Measurements from ENCODE around the gene POMP. TPM values are rescaled to one million over a fixed set of nuclear protein-coding genes. Genes with fewer than 3 reads are reported as not detected.

Gene POMP
- total RNA-seq, 2 experiments from 2014 or later, result 25.8 to 28.5 TPM

DNA sequence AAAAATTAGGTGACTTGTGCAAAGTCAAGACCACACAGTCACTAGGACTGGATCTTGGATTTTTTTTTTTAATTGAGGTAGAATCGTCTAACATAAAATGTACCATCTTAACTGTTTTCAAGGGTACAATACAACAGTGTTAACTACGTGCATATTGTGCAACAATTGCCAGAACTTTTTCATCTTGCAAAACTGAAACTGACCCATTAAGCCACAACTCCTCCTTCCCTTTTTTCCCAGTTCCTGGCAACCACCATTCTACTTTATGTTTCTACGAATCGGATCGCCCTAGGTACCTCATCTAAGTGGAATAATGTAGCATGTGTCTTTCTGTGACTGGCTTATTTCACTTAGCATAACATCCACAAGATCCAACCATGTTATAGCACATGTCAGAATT is 37.5 kb upstream of the POMP start:
- POLR2A ChIA-PET, result no interaction called here
- H3K36me3 Mint-ChIP-seq (ENCODE audit: low read depth), result no peaks in the 10 kb centered on the region
- Histone ChIP-seq H3K27ac (ENCODE audit: low read depth in 1 of 2, low read length in 2 of 2) (no peak overlapping the region), H3K27me3 (ENCODE audit: control insufficient read depth in 1 of 2, insufficient read depth in 2 of 2, low read length in 2 of 2) (no peaks in the 10 kb centered on the region), H3K36me3 (ENCODE audit: insufficient read depth, low read length) (no peaks in the 10 kb centered on the region), H3K4me1 (ENCODE audit: insufficient read depth, low read length) (peaks cover 3% of the 10 kb centered on the region), H3K9me3 (ENCODE audit: control insufficient read depth in 1 of 2, insufficient read depth in 1 of 2, low read length in 2 of 2) (no peaks in the 10 kb centered on the region), H3K4me3 (ENCODE audit: low read length) (no peak overlapping the region)
- no peaks in the 10 kb centered on the region for H3K27me3 Mint-ChIP-seq
- no peak overlapping the region for H3K27ac Mint-ChIP-seq
- intact Hi-C loops (cut with DNase I, micrococcal nuclease), result no loop called here
- peak in 2 of 14 experiments; percentile 23 to 25 for DNase-seq
- no peaks in the 10 kb centered on the region for H3K4me1 Mint-ChIP-seq (ENCODE audit: low read depth)
- ATAC-seq (ENCODE audit: poor library complexity), result no peak
- TF ChIP-seq, protein P1, sequence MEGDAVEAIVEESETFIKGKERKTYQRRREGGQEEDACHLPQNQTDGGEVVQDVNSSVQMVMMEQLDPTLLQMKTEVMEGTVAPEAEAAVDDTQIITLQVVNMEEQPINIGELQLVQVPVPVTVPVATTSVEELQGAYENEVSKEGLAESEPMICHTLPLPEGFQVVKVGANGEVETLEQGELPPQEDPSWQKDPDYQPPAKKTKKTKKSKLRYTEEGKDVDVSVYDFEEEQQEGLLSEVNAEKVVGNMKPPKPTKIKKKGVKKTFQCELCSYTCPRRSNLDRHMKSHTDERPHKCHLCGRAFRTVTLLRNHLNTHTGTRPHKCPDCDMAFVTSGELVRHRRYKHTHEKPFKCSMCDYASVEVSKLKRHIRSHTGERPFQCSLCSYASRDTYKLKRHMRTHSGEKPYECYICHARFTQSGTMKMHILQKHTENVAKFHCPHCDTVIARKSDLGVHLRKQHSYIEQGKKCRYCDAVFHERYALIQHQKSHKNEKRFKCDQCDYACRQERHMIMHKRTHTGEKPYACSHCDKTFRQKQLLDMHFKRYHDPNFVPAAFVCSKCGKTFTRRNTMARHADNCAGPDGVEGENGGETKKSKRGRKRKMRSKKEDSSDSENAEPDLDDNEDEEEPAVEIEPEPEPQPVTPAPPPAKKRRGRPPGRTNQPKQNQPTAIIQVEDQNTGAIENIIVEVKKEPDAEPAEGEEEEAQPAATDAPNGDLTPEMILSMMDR (IDR thresholded peaks at IDR 0.05), result no peak
- H3K4me3 Mint-ChIP-seq, result no peak overlapping the region
- CTCF ChIA-PET, result no interaction called here
- H3K9me3 Mint-ChIP-seq, result no peaks in the 10 kb centered on the region

DNA sequence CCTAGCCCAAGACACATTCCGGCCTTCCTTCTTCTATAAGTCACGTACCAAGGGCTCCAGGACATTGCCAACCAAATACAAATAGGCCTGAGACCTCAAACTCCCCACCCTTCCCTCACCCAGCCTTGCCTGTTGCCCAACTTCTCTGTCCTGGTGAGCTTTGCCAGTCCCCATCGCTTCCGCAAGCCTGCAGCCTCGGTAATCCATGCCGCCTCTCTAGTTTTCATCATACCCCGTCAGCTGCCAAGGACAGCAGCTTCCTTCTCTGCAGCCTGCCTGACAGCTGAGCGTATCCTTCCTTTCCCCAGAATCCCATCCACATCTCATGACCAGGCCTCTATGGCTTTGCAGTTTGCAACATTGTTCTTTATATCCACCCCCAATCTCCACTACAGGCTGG is 36.6 kb upstream of the POMP start:
- H3K27ac ChIP-seq (ENCODE audit: low read depth in 1 of 2, low read length in 2 of 2), result no peak overlapping the region
- Mint-ChIP-seq H3K4me1 (ENCODE audit: low read depth) (no peaks in the 10 kb centered on the region), H3K27ac (no peak overlapping the region), H3K4me3 (no peak overlapping the region), H3K36me3 (ENCODE audit: low read depth) (no peaks in the 10 kb centered on the region), H3K27me3 (no peaks in the 10 kb centered on the region), H3K9me3 (no peaks in the 10 kb centered on the region)
- peaks cover 3% of the 10 kb centered on the region for H3K4me1 ChIP-seq (ENCODE audit: insufficient read depth, low read length)
- CTCF ChIA-PET, result no interaction called here
- H3K27me3 ChIP-seq (ENCODE audit: control insufficient read depth in 1 of 2, insufficient read depth in 2 of 2, low read length in 2 of 2), result no peaks in the 10 kb centered on the region
- intact Hi-C loops (cut with DNase I, micrococcal nuclease), result no loop called here
- no peaks in the 10 kb centered on the region for H3K36me3 ChIP-seq (ENCODE audit: insufficient read depth, low read length)
- TF ChIP-seq, protein P1 (IDR thresholded peaks at IDR 0.05), result no peak
- H3K9me3 ChIP-seq (ENCODE audit: control insufficient read depth in 1 of 2, insufficient read depth in 1 of 2, low read length in 2 of 2), result no peaks in the 10 kb centered on the region
- DNase-seq, result peak in 2 of 14 experiments; percentile 35 to 37
- no peak overlapping the region for H3K4me3 ChIP-seq (ENCODE audit: low read length)
- POLR2A ChIA-PET, result no interaction called here
- no peak for ATAC-seq (ENCODE audit: poor library complexity)

DNA sequence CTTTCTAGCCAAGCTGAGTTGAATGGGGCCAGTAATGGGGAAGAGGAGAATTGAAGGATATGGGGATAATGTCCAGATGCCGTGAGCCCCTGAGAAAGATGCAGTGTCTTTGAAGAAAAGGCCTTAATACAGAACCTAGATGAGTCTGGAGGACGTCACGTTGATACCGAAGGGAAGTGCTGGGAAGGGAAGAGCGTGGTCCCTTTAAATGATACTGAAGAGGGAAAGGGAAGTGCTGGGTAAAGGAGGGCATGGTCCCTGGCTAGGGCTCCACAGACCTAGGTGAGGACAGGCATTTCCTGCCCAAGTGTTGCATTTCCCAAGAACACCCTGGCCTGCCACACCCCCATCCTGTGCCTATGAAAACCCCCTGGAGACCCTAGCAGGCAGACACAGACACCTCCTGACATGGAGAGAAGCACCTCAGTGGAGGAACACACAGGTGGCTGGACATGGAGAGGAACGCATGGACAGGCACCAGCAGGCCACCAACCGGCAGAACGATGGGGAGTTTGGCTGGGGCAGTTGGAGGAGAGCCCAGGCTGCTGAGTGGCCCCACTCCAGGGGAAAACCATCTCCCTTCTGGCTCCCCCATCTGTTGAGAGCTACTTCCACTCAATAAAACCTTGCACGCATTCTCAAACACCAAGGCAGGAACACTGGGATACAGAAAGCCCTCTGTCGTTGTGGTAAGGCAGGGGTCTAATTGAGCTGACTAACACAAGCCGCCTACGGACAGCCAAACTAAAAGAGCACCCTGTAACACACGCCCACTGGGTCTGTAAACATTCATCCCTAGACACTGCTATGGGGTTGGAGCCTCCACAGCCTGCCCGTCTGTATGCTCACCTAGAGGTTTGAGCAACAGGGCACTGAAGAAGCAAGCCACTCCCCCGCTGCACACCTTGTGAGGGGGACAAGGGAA is 34.9 kb upstream of the POMP start:
- CTCF ChIA-PET, result no interaction called here
- no peak overlapping the region for H3K27ac Mint-ChIP-seq

More for the DNA sequence above, 34.9 kb upstream of the POMP start:
- no peaks in the 10 kb centered on the region for H3K9me3 ChIP-seq (ENCODE audit: control insufficient read depth in 1 of 2, insufficient read depth in 1 of 2, low read length in 2 of 2)
- H3K4me1 ChIP-seq (ENCODE audit: insufficient read depth, low read length), result peaks cover 3% of the 10 kb centered on the region
- Mint-ChIP-seq H3K4me1 (ENCODE audit: low read depth) (no peaks in the 10 kb centered on the region), H3K4me3 (no peak overlapping the region), H3K9me3 (no peaks in the 10 kb centered on the region), H3K27me3 (no peaks in the 10 kb centered on the region), H3K36me3 (ENCODE audit: low read depth) (no peaks in the 10 kb centered on the region)
- DNase-seq (no peak), ATAC-seq (ENCODE audit: poor library complexity) (no peak)
- no peaks in the 10 kb centered on the region for H3K27me3 ChIP-seq (ENCODE audit: control insufficient read depth in 1 of 2, insufficient read depth in 2 of 2, low read length in 2 of 2)
- no peak overlapping the region for H3K27ac ChIP-seq (ENCODE audit: low read depth in 1 of 2, low read length in 2 of 2)
- POLR2A ChIA-PET, result no interaction called here
- no peaks in the 10 kb centered on the region for H3K36me3 ChIP-seq (ENCODE audit: insufficient read depth, low read length)
- intact Hi-C loops (cut with DNase I, micrococcal nuclease), result no loop called here
- TF ChIP-seq, protein P1 (IDR thresholded peaks at IDR 0.05), result no peak
- no peak overlapping the region for H3K4me3 ChIP-seq (ENCODE audit: low read length)

All from CD4-positive, alpha-beta T cell (primary cell).